Limb (tissue), 2 donors: Measurements from ENCODE around the gene PIP5K1B.

Experiments used
- DNase-seq, 2 donors: peaks; one replicate each; pipeline ENCODE4 v3.0.0-alpha.2; 2016; ENCODE audit errors: extremely low spot score in 2 of 2

The PIP5K1B gene

GRCh38 chr9:68951879-68952659, 247.0 kb downstream of the PIP5K1B start:
- DNase-seq: no peak

- DNase-seq: no peak
These were observed 248.7 kb downstream of the PIP5K1B start for GRCh38 chr9:68953771-68954170.

GRCh38 chr9:68955330-68955729, 250.3 kb downstream of the PIP5K1B start:
- no peak for DNase-seq

GRCh38 chr9:68957479-68957878, 252.4 kb downstream of the PIP5K1B start:
- DNase-seq: no peak

- no peak for DNase-seq
These were observed 256.5 kb downstream of the PIP5K1B start for GRCh38 chr9:68961587-68961986.

- no peak for DNase-seq
These were observed 258.4 kb downstream of the PIP5K1B start for GRCh38 chr9:68963416-68963815.

- DNase-seq: no peak
These were observed 259.1 kb downstream of the PIP5K1B start for GRCh38 chr9:68964102-68964541.

- DNase-seq: no peak
These were observed 259.7 kb downstream of the PIP5K1B start for GRCh38 chr9:68964765-68965164.

GRCh38 chr9:68966496-68966944, 261.5 kb downstream of the PIP5K1B start:
- no peak for DNase-seq

GRCh38 chr9:68967800-68968199, 262.8 kb downstream of the PIP5K1B start:
- no peak for DNase-seq

- DNase-seq: no peak
These were observed 264.5 kb downstream of the PIP5K1B start for GRCh38 chr9:68969538-68969937.

- no peak for DNase-seq
These were observed 265.1 kb downstream of the PIP5K1B start for GRCh38 chr9:68970151-68970550.

GRCh38 chr9:68973619-68974018, 268.6 kb downstream of the PIP5K1B start:
- DNase-seq: no peak

- no peak for DNase-seq
These were observed 269.4 kb downstream of the PIP5K1B start for GRCh38 chr9:68974431-68974830.

- no peak for DNase-seq
These were observed 269.9 kb downstream of the PIP5K1B start for GRCh38 chr9:68974901-68975300.

- no peak for DNase-seq
These were observed 270.5 kb downstream of the PIP5K1B start for GRCh38 chr9:68975365-68976043.

GRCh38 chr9:68978066-68978465, 273.0 kb downstream of the PIP5K1B start:
- DNase-seq: no peak

GRCh38 chr9:68978501-68978900, 273.5 kb downstream of the PIP5K1B start:
- no peak for DNase-seq

GRCh38 chr9:68979538-68980314, 274.7 kb downstream of the PIP5K1B start:
- DNase-seq: no peak

GRCh38 chr9:68980341-68980914, 275.4 kb downstream of the PIP5K1B start:
- DNase-seq: no peak

- DNase-seq: peak in 1 of 2 donors; percentile 37
These were observed 276.7 kb downstream of the PIP5K1B start for GRCh38 chr9:68981789-68982188.

GRCh38 chr9:68983008-68983411, 278.0 kb downstream of the PIP5K1B start:
- DNase-seq: no peak
